Measurements from ENCODE around the gene ADAMTSL1.

- TF ChIP-seq CTCF (IDR thresholded peaks at IDR 0.05) = no peak
- TF ChIP-seq POLR2A (IDR thresholded peaks at IDR 0.05) = no peak
Observed at GRCh38 chr9:18785604-18786003, 311.7 kb downstream of the ADAMTSL1 start.
